GM23248 (cell line): Measurements from ENCODE around the gene ATP8A2. TPM values are rescaled to one million over a fixed set of nuclear protein-coding genes. Genes with fewer than 3 reads are reported as not detected.

ENCODE experiments used
- DNase-seq: peaks from one replicate; pipeline ENCODE4 v3.0.0-alpha.2; 2015
- H2AFZ ChIP-seq: fragments of 200-600 bp; sonication (generic); 2 replicates; pipeline ENCODE4 v1.6.1; 2016; ENCODE audit warnings: antibody characterized with exemption
- H3F3A ChIP-seq: fragments of 200-600 bp; sonication (generic); 2 replicates; pipeline ENCODE4 v1.6.1; 2016; ENCODE audit warnings: mild to moderate bottlenecking, antibody characterized with exemption, mixed run types; ENCODE audit not compliant: insufficient read depth
- H3K27ac ChIP-seq: fragments of 200-600 bp; sonication (generic); 2 replicates; pipeline ENCODE4 v1.5.1; 2016; ENCODE audit warnings: mild to moderate bottlenecking
- H3K27me3 ChIP-seq: fragments of 200-600 bp; sonication (generic); replicated peaks from 2 replicates; pipeline ENCODE4 v1.6.1; 2016; ENCODE audit warnings: mild to moderate bottlenecking; ENCODE audit not compliant: insufficient read depth
- H3K36me3 ChIP-seq: fragments of 200-600 bp; sonication (generic); 2 replicates; pipeline ENCODE4 v1.6.1; 2016; ENCODE audit warnings: low read depth, mild to moderate bottlenecking
- H3K4me1 ChIP-seq: fragments of 200-600 bp; sonication (generic); 2 replicates; pipeline ENCODE4 v1.6.1; 2016; ENCODE audit warnings: mild to moderate bottlenecking; ENCODE audit not compliant: insufficient read depth
- H3K4me2 ChIP-seq: fragments of 200-600 bp; sonication (generic); one replicate; pipeline ENCODE4 v1.6.1; 2016; ENCODE audit warnings: mild to moderate bottlenecking; ENCODE audit not compliant: unreplicated experiment
- H3K4me3 ChIP-seq: fragments of 200-600 bp; sonication (generic); 2 replicates; pipeline ENCODE4 v1.5.1; 2016; ENCODE audit warnings: mild to moderate bottlenecking
- H3K79me2 ChIP-seq: fragments of 200-600 bp; sonication (generic); 2 replicates; pipeline ENCODE4 v1.6.1; 2016; ENCODE audit warnings: mild to moderate bottlenecking; ENCODE audit not compliant: insufficient read depth
- H3K9ac ChIP-seq: fragments of 200-600 bp; sonication (generic); 2 replicates; pipeline ENCODE4 v1.6.1; 2016; ENCODE audit warnings: mild to moderate bottlenecking
- H3K9me2 ChIP-seq: fragments of 200-600 bp; sonication (generic); 2 replicates; pipeline ENCODE4 v1.6.1; 2016; ENCODE audit warnings: mixed run types, mild to moderate bottlenecking, moderate library complexity; ENCODE audit not compliant: insufficient read depth
- H3K9me3 ChIP-seq: fragments of 200-600 bp; sonication (generic); one replicate; pipeline ENCODE4 v1.6.1; 2017; ENCODE audit warnings: low read depth
- H4K20me1 ChIP-seq: fragments of 200-600 bp; sonication (generic); 2 replicates; pipeline ENCODE4 v1.6.0; 2016; ENCODE audit not compliant: insufficient read depth
- EZH2 ChIP-seq: fragments of 200-600 bp; sonication (generic); IDR thresholded peaks from 2 replicates; pipeline ENCODE4 v1.6.1; 2018; ENCODE audit warnings: antibody characterized with exemption, mild to moderate bottlenecking; ENCODE audit not compliant: insufficient read depth, poor library complexity, severe bottlenecking
- EZH2phosphoT487 ChIP-seq: fragments of 200-600 bp; sonication (generic); IDR thresholded peaks from 2 replicates; pipeline ENCODE4 v1.6.1; 2018; ENCODE audit warnings: antibody characterized with exemption, moderate library complexity, mild to moderate bottlenecking, low read depth; ENCODE audit not compliant: insufficient read depth
- WGBS, 2 experiments: methylation state at CpG; one replicate each; pipeline ENCODE4 v1.1.6; 2015 to 2017; ENCODE audit warnings: low lambda C conversion rate in 2 of 2, low coverage in 1 of 2; ENCODE audit errors: missing lambda C conversion rate in 2 of 2; 5-methylcytosine and 5-hydroxymethylcytosine counted together
- in situ Hi-C: fragments of 300-500 bp; cut with MboI; formaldehyde crosslinking; loops from 2 replicates; pipeline ENCODE4 v1.15.0; 2020
- polyA plus RNA-seq: library from polyadenylated mRNA; unstranded; fragments of >200 nt; fragmentation: Nextera tagmentation; extraction: Ambion mirVana; gene quantifications from 2 replicates; pipeline ENCODE4 v1.2.1, GENCODE V29; 2016
- total RNA-seq: library from RNA; depleted of rRNA; stranded (reverse); fragments of >200 nt; shearing (Covaris generic); gene quantifications from 2 replicates; pipeline ENCODE4 v1.2.3, GENCODE V29; 2014

Gene ATP8A2
- total and polyA plus RNA-seq, 2 experiments from 2014 or later, result under 0.01 to 0.05 TPM

GRCh38 chr13:25659091-25659795 is 287.5 kb downstream of the ATP8A2 start:
- Histone ChIP-seq H3K9me2 (no peaks in the 10 kb centered on the region), H3F3A (no peaks in the 10 kb centered on the region), H3K4me2 (no peak overlapping the region), H4K20me1 (no peaks in the 10 kb centered on the region), H3K9ac (no peak overlapping the region), H2AFZ (no peak overlapping the region), H3K4me3 (no peak overlapping the region), H3K27ac (no peak overlapping the region), H3K36me3 (no peaks in the 10 kb centered on the region), H3K9me3 (no peaks in the 10 kb centered on the region), H3K27me3 (no peaks in the 10 kb centered on the region), H3K4me1 (no peaks in the 10 kb centered on the region), H3K79me2 (no peaks in the 10 kb centered on the region)
- WGBS, 2 experiments, result 24 to 34% methylated on average over 14 of the region's 14 CpGs
- DNase-seq, result no peak
- in situ Hi-C loops, result no loop called here
- TF ChIP-seq EZH2phosphoT487 (no peak), EZH2 (no peak)

- no peak for DNase-seq
- no peaks in the 10 kb centered on the region for H3K27me3 ChIP-seq
- H3K79me2 ChIP-seq, result no peaks in the 10 kb centered on the region
- H3K4me2 ChIP-seq, result no peak overlapping the region
- no peak overlapping the region for H2AFZ ChIP-seq
- no peak for TF ChIP-seq EZH2
- no peak for TF ChIP-seq EZH2phosphoT487
- H3K9ac ChIP-seq, result no peak overlapping the region
- H3K9me3 ChIP-seq, result no peaks in the 10 kb centered on the region
- whole genome bisulfite sequencing, 2 experiments, result 20 to 32% methylated on average over 5 of the region's 5 CpGs
- no peaks in the 10 kb centered on the region for H3K9me2 ChIP-seq
- no peak overlapping the region for H3K4me3 ChIP-seq
- no peaks in the 10 kb centered on the region for H3K36me3 ChIP-seq
- H3F3A ChIP-seq, result no peaks in the 10 kb centered on the region
- in situ Hi-C loops, result no loop called here
- H3K4me1 ChIP-seq, result no peaks in the 10 kb centered on the region
- no peak overlapping the region for H3K27ac ChIP-seq
- H4K20me1 ChIP-seq, result no peaks in the 10 kb centered on the region
Measured at GRCh38 chr13:25660996-25661395, 289.2 kb downstream of the ATP8A2 start.

- TF ChIP-seq EZH2phosphoT487 (no peak), EZH2 (no peak)
- Histone ChIP-seq H3K27me3 (no peaks in the 10 kb centered on the region), H3K9me3 (no peaks in the 10 kb centered on the region), H4K20me1 (no peaks in the 10 kb centered on the region), H3K9me2 (no peaks in the 10 kb centered on the region), H2AFZ (no peak overlapping the region), H3K4me1 (no peaks in the 10 kb centered on the region), H3K4me3 (no peak overlapping the region), H3K36me3 (no peaks in the 10 kb centered on the region), H3F3A (no peaks in the 10 kb centered on the region), H3K79me2 (no peaks in the 10 kb centered on the region), H3K27ac (no peak overlapping the region), H3K4me2 (no peak overlapping the region), H3K9ac (no peak overlapping the region)
- 5% methylated on average over 1 of the region's 1 CpG for WGBS, 2 experiments
- DNase-seq, result no peak
- in situ Hi-C loops, result no loop called here
Measured at GRCh38 chr13:25662516-25662915, 290.7 kb downstream of the ATP8A2 start.

- in situ Hi-C loops, result no loop called here
- Histone ChIP-seq H3K4me2 (no peak overlapping the region), H3K27me3 (no peaks in the 10 kb centered on the region), H4K20me1 (no peaks in the 10 kb centered on the region), H3F3A (no peaks in the 10 kb centered on the region), H3K9ac (no peak overlapping the region), H3K79me2 (no peaks in the 10 kb centered on the region), H3K36me3 (no peaks in the 10 kb centered on the region), H3K27ac (no peak overlapping the region), H3K9me2 (no peaks in the 10 kb centered on the region), H3K4me1 (no peaks in the 10 kb centered on the region), H3K4me3 (no peak overlapping the region), H2AFZ (no peak overlapping the region), H3K9me3 (no peaks in the 10 kb centered on the region)
- TF ChIP-seq EZH2phosphoT487, result no peak
- no peak for TF ChIP-seq EZH2
- DNase-seq, result no peak
Measured at GRCh38 chr13:25668345-25668744, 296.6 kb downstream of the ATP8A2 start.

GRCh38 chr13:25673711-25674110 is 301.9 kb downstream of the ATP8A2 start:
- no peak for DNase-seq
- Histone ChIP-seq H3K9me3 (no peaks in the 10 kb centered on the region), H3K27me3 (no peaks in the 10 kb centered on the region), H3K27ac (no peak overlapping the region), H3K9me2 (no peaks in the 10 kb centered on the region), H3K4me3 (no peak overlapping the region), H3K79me2 (no peaks in the 10 kb centered on the region), H3K36me3 (no peaks in the 10 kb centered on the region), H3K9ac (no peak overlapping the region), H3F3A (no peaks in the 10 kb centered on the region), H3K4me1 (no peaks in the 10 kb centered on the region), H4K20me1 (no peaks in the 10 kb centered on the region), H2AFZ (no peak overlapping the region), H3K4me2 (no peak overlapping the region)
- TF ChIP-seq EZH2, result no peak
- 39 to 45% methylated on average over 5 of the region's 5 CpGs for WGBS, 2 experiments
- in situ Hi-C loops, result no loop called here
